ENCODE measurements around the gene JARID2.

Gene JARID2

DNA sequence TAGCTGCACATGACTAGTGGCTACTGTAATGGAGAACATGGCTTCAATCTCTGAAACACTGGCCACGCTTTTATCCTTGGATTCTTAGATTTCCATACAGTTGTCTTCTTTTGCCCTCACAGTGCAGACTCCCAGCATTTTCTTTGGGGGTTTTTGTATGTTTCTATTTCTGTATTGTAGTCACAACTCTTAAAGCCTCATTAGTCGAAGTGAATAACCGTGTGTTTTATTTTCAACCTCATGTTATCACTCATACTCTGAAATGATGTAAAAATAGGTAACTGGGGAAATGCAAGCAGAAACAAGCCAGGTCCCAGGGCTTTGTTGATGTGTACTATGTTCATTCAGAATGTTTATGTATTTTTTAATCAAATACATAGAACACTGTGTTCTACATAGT is 162.9 kb downstream of the JARID2 start:
- Histone ChIP-seq H3K4me3 (ENCODE audit: low read depth, low read length, poor library complexity, severe bottlenecking) (no peak overlapping the region), H3K27ac (ENCODE audit: low read depth, low read length, poor library complexity, severe bottlenecking) (no peak overlapping the region), H3K36me3 (ENCODE audit: insufficient read depth, low read length) (no peaks in the 10 kb centered on the region), H4K20me1 (ENCODE audit: insufficient read depth, low read length) (no peaks in the 10 kb centered on the region), H3F3A (ENCODE audit: insufficient read depth, low read length) (no peaks in the 10 kb centered on the region), H3K9me3 (ENCODE audit: low read length) (no peaks in the 10 kb centered on the region), H3K79me2 (ENCODE audit: insufficient read depth, low read length) (no peaks in the 10 kb centered on the region), H3K4me1 (ENCODE audit: insufficient read depth, low read length, severe bottlenecking) (no peaks in the 10 kb centered on the region), H3K4me2 (ENCODE audit: low read length) (no peak overlapping the region), H3K9me2 (ENCODE audit: low read depth, low read length) (no peaks in the 10 kb centered on the region), H2AFZ (ENCODE audit: low read length) (no peak overlapping the region), H3K9ac (ENCODE audit: low read length) (no peak overlapping the region), H3K27me3 (ENCODE audit: insufficient read depth, low read length) (0 out of 2 replicates have a peak, but pooled peaks cover 5% of the 10 kb centered on the region)
- TF ChIP-seq CTCF (IDR thresholded peaks at IDR 0.05; ENCODE audit: low read length) (no peak), EZH2 (IDR thresholded peaks at IDR 0.05; ENCODE audit: borderline replicate concordance, low read length) (no peak)

GRCh38 chr6:15409301-15410125 is 163.6 kb downstream of the JARID2 start:
- Histone ChIP-seq H3K4me2 (ENCODE audit: low read length) (no peak overlapping the region), H4K20me1 (ENCODE audit: insufficient read depth, low read length) (no peaks in the 10 kb centered on the region), H3K9me2 (ENCODE audit: low read depth, low read length) (no peaks in the 10 kb centered on the region), H3K27ac (ENCODE audit: low read depth, low read length, poor library complexity, severe bottlenecking) (no peak overlapping the region), H3K4me1 (ENCODE audit: insufficient read depth, low read length, severe bottlenecking) (no peaks in the 10 kb centered on the region), H3K4me3 (ENCODE audit: low read depth, low read length, poor library complexity, severe bottlenecking) (no peak overlapping the region), H3F3A (ENCODE audit: insufficient read depth, low read length) (no peaks in the 10 kb centered on the region), H3K36me3 (ENCODE audit: insufficient read depth, low read length) (no peaks in the 10 kb centered on the region), H3K27me3 (ENCODE audit: insufficient read depth, low read length) (0 out of 2 replicates have a peak, but pooled peaks cover 5% of the 10 kb centered on the region), H3K9me3 (ENCODE audit: low read length) (no peaks in the 10 kb centered on the region), H3K9ac (ENCODE audit: low read length) (no peak overlapping the region), H2AFZ (ENCODE audit: low read length) (no peak overlapping the region), H3K79me2 (ENCODE audit: insufficient read depth, low read length) (no peaks in the 10 kb centered on the region)
- TF ChIP-seq CTCF (IDR thresholded peaks at IDR 0.05; ENCODE audit: low read length) (no peak), EZH2 (IDR thresholded peaks at IDR 0.05; ENCODE audit: borderline replicate concordance, low read length) (no peak)

GRCh38 chr6:15410126-15410391 is 164.2 kb downstream of the JARID2 start:
- Histone ChIP-seq H3K27ac (ENCODE audit: low read depth, low read length, poor library complexity, severe bottlenecking) (no peak overlapping the region), H3K4me2 (ENCODE audit: low read length) (no peak overlapping the region), H3K79me2 (ENCODE audit: insufficient read depth, low read length) (no peaks in the 10 kb centered on the region)

More at GRCh38 chr6:15410126-15410391, 164.2 kb downstream of the JARID2 start:
- H3F3A ChIP-seq (ENCODE audit: insufficient read depth, low read length): no peaks in the 10 kb centered on the region
- no peaks in the 10 kb centered on the region for H4K20me1 ChIP-seq (ENCODE audit: insufficient read depth, low read length)
- no peaks in the 10 kb centered on the region for H3K36me3 ChIP-seq (ENCODE audit: insufficient read depth, low read length)
- H2AFZ ChIP-seq (ENCODE audit: low read length): no peak overlapping the region
- 0 out of 2 replicates have a peak, but pooled peaks cover 5% of the 10 kb centered on the region for H3K27me3 ChIP-seq (ENCODE audit: insufficient read depth, low read length)
- no peak overlapping the region for H3K9ac ChIP-seq (ENCODE audit: low read length)
- H3K9me3 ChIP-seq (ENCODE audit: low read length): no peaks in the 10 kb centered on the region
- no peaks in the 10 kb centered on the region for H3K9me2 ChIP-seq (ENCODE audit: low read depth, low read length)
- no peaks in the 10 kb centered on the region for H3K4me1 ChIP-seq (ENCODE audit: insufficient read depth, low read length, severe bottlenecking)
- TF ChIP-seq CTCF (IDR thresholded peaks at IDR 0.05; ENCODE audit: low read length) (no peak), EZH2 (IDR thresholded peaks at IDR 0.05; ENCODE audit: borderline replicate concordance, low read length) (no peak)
- H3K4me3 ChIP-seq (ENCODE audit: low read depth, low read length, poor library complexity, severe bottlenecking): no peak overlapping the region

All from OCI-LY1 (cell line).